ENCODE measurements around the gene WDR90.

WDR90 gene

DNA sequence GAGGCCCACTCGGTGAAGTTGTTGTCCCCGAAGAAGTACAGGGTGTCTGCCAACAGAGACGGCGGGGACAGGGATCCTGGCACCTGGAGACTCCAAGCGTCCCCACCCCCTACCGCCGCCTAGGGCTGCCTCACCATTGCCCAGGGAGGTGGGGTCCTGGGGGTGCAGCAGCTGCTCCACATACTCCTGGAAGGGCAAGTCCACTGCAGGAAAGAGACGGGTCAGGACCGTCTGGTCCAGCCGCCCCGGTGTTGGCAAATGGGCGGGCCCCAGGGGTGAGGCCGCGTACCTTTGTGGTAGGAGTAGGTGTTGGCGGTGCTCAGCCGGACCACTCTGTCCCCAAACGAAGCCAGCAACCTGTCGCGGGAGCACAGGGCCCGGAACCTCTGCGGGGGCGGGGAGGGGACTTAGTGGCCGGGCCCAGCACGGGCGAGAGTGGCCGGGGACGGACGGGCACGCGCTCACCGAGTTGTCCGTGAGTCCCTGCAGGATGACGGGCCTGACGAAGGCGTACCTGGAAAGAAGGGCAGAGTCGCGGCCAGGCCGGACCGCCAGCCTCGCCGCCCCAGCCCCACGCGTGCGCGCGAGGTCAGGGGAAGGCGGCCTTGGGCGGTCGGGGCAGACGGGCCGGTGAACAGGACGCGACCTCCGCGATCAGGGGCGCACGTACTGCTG lies 34.4 kb downstream of the WDR90 start (continued):
- TF ChIP-seq ZNF132 (tag by site-specific recombination; IDR thresholded peaks at IDR 0.05; ENCODE audit: borderline replicate concordance) (no peak), ZXDB (tag by site-specific recombination; IDR thresholded peaks at IDR 0.05) (peak; percentile 94), ZNF2 (tag by site-specific recombination; IDR thresholded peaks at IDR 0.05) (0 out of 2 replicates have a peak, but pooled peaks have one; percentile 64), KLF7 (tag by site-specific recombination; IDR thresholded peaks at IDR 0.05; ENCODE audit: borderline replicate concordance) (0 out of 2 replicates have a peak, but pooled peaks have one; percentile 51), ZNF626 (tag by site-specific recombination; IDR thresholded peaks at IDR 0.05) (no peak), PRDM1 (tag by site-specific recombination; IDR thresholded peaks at IDR 0.05) (no peak), ZNF302 (tag by site-specific recombination; IDR thresholded peaks at IDR 0.05; ENCODE audit: low read depth) (no peak)
- TF ChIP-seq, protein P1, sequence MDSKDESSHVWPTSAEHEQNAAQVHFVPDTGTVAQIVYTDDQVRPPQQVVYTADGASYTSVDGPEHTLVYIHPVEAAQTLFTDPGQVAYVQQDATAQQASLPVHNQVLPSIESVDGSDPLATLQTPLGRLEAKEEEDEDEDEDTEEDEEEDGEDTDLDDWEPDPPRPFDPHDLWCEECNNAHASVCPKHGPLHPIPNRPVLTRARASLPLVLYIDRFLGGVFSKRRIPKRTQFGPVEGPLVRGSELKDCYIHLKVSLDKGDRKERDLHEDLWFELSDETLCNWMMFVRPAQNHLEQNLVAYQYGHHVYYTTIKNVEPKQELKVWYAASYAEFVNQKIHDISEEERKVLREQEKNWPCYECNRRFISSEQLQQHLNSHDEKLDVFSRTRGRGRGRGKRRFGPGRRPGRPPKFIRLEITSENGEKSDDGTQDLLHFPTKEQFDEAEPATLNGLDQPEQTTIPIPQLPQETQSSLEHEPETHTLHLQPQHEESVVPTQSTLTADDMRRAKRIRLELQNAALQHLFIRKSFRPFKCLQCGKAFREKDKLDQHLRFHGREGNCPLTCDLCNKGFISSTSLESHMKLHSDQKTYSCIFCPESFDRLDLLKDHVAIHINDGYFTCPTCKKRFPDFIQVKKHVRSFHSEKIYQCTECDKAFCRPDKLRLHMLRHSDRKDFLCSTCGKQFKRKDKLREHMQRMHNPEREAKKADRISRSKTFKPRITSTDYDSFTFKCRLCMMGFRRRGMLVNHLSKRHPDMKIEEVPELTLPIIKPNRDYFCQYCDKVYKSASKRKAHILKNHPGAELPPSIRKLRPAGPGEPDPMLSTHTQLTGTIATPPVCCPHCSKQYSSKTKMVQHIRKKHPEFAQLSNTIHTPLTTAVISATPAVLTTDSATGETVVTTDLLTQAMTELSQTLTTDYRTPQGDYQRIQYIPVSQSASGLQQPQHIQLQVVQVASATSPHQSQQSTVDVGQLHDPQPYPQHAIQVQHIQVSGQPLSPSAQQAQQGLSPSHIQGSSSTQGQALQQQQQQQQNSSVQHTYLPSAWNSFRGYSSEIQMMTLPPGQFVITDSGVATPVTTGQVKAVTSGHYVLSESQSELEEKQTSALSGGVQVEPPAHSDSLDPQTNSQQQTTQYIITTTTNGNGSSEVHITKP (tag by site-specific recombination; IDR thresholded peaks at IDR 0.05): peak; percentile 96

DNA sequence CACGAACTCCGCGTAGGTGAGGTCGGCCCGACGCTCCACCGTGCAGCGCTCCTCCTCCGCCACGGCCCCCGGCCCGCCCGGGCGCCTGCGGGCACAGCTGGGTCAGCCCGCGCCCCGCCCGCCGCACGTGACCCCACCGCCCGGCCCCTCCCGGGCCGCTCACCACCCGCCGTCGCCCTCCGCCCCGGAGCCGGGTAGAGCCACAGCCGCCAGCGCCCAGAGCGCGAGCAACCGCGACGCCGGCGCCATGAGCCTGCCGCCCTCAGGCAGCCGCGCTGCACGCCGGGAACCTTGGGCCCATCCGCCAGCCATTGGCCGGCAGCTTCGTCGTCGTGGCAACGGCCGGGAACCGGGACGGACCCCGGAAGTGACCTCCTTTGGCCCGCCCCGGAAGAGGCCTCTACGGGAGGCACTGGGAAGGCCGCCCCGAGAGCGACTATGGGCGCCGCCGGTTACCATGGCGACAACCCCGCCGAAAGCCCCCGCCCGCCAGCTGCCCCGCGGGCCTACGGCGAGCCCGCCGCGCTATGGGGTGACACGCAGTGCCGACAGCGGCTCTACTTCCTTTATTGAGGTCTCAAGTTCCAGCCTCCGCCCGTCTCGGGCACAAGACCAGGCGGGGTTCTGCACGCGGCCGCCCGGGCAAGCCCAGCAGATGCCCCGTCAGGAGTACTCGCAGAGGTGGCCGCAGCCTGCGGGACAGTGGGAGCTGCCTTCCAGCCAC lies 35.1 kb downstream of the WDR90 start, which contains the start of gene JMJD8:
Gene JMJD8, minus strand, starts transcription at position 264 of the 724 bp plus-strand sequence. Its CDS starts 15 bp downstream, at position 249.
- Histone ChIP-seq H3K27ac (ENCODE audit: extremely low read depth, low read depth, low read length) (peak within 1 kb of the TSS; percentile 97), H3K36me3 (ENCODE audit: control insufficient read depth in 2 of 2, insufficient read depth in 1 of 2, low read length in 2 of 2) (peaks cover 3 to 70% of the 10 kb centered on the region in 2 experiments; a peak in 1 of 3 replicates), H3K4me3 (ENCODE audit: low read depth, low read length) (peak within 1 kb of the TSS; percentile 68), H3K4me1 (ENCODE audit: control insufficient read depth, insufficient read depth, low read length) (peaks cover 9% of the 10 kb centered on the region; the same call in 1 of the 2 replicates), H3K9me3 (ENCODE audit: control insufficient read depth, insufficient read depth, low read depth, low read length) (no peaks in the 10 kb centered on the region)
- ChIA-PET CTCF (interaction anchor here (0.8 to 1.8 kb wide), 2 partner anchors 28 to 101 kb away, joined by 3 read pairs; no protein-coding TSS in a partner anchor), POLR2A (interaction anchor here (0.6 to 1.4 kb wide), 9 partner anchors 9 to 449 kb away, joined by 3 to 9 read pairs (median 4); partner anchors contain the start of genes CCDC78, FAM234A, HAGHL and METTL26)
- TF ChIP-seq ZNF37A (tag by site-specific recombination; IDR thresholded peaks at IDR 0.05): 0 out of 2 replicates have a peak, but pooled peaks have one; percentile 15
- peak; percentile 3; the same call in 1 of the 2 replicates for TF ChIP-seq ZNF596 (tag by site-specific recombination; IDR thresholded peaks at IDR 0.05)
- TF ChIP-seq ZBTB20 (tag by site-specific recombination; IDR thresholded peaks at IDR 0.05): peak; percentile 48; the same call in 1 of the 2 replicates
- TF ChIP-seq GLIS2 (tag by site-specific recombination; IDR thresholded peaks at IDR 0.05): peak; percentile 84
- TF ChIP-seq ZBTB8A (tag by site-specific recombination; IDR thresholded peaks at IDR 0.05): peak; percentile 96
- TF ChIP-seq KLF10 (tag by site-specific recombination; IDR thresholded peaks at IDR 0.05): peak; percentile 48; the same call in 1 of the 2 replicates
- TF ChIP-seq KLF9 (tag by site-specific recombination; IDR thresholded peaks at IDR 0.05; ENCODE audit: low read depth): peak; percentile 13; the same call in 1 of the 2 replicates
- peak; percentile 86 for TF ChIP-seq KLF1 (tag by site-specific recombination; IDR thresholded peaks at IDR 0.05)
- peak; percentile 57 for TF ChIP-seq ZNF843 (tag by site-specific recombination; IDR thresholded peaks at IDR 0.05)
- no peak for TF ChIP-seq ZNF155 (tag by site-specific recombination; IDR thresholded peaks at IDR 0.05)
- TF ChIP-seq ZNF610 (tag by site-specific recombination; IDR thresholded peaks at IDR 0.05; ENCODE audit: borderline replicate concordance): peak; percentile 36; the same call in 1 of the 2 replicates
- peak; percentile 89 for TF ChIP-seq SP3 (tag by site-specific recombination; IDR thresholded peaks at IDR 0.05)
- no peak for TF ChIP-seq ZNF426 (tag by site-specific recombination; IDR thresholded peaks at IDR 0.05)
- TF ChIP-seq, protein P2, sequence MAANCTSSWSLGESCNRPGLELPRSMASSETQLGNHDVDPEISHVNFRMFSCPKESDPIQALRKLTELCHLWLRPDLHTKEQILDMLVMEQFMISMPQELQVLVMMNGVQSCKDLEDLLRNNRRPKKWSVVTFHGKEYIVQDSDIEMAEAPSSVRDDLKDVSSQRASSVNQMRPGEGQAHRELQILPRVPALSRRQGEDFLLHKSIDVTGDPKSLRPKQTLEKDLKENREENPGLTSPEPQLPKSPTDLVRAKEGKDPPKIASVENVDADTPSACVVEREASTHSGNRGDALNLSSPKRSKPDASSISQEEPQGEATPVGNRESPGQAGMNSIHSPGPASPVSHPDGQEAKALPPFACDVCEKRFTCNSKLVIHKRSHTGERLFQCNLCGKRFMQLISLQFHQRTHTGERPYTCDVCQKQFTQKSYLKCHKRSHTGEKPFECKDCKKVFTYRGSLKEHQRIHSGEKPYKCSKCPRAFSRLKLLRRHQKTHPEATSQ (tag by site-specific recombination; IDR thresholded peaks at IDR 0.05): peak; percentile 8; the same call in 1 of the 2 replicates
- peak; percentile 57 for TF ChIP-seq ZXDB (tag by site-specific recombination; IDR thresholded peaks at IDR 0.05)
- no peak for TF ChIP-seq HOXD13 (CRISPR knock-in tag; IDR thresholded peaks at IDR 0.05; ENCODE audit: borderline replicate concordance)
- TF ChIP-seq ZBTB7A (tag by site-specific recombination; IDR thresholded peaks at IDR 0.05; ENCODE audit: low read depth): peak; percentile 80; the same call in 1 of the 2 replicates
- no peak for TF ChIP-seq ZNF701 (tag by site-specific recombination; IDR thresholded peaks at IDR 0.05)
- TF ChIP-seq ZNF184 (tag by site-specific recombination; IDR thresholded peaks at IDR 0.05): 0 out of 2 replicates have a peak, but pooled peaks have one; percentile 37
- peak; percentile 83 for TF ChIP-seq GLIS1 (tag by site-specific recombination; IDR thresholded peaks at IDR 0.05)
- peak; percentile 95 for TF ChIP-seq SP2 (tag by site-specific recombination; IDR thresholded peaks at IDR 0.05)
- peak; percentile 45 for TF ChIP-seq WT1 (tag by site-specific recombination; IDR thresholded peaks at IDR 0.05)
- TF ChIP-seq BCL11B (tag by site-specific recombination; IDR thresholded peaks at IDR 0.05; ENCODE audit: low read depth): peak; percentile 79
- peak; percentile 24 for TF ChIP-seq ZSCAN30 (tag by site-specific recombination; IDR thresholded peaks at IDR 0.05)
- TF ChIP-seq KLF8 (tag by site-specific recombination; IDR thresholded peaks at IDR 0.05): peak; percentile 26; the same call in 1 of the 2 replicates

Data from HEK293 (cell line).